MG63 (cell line): ENCODE measurements around the gene ZNG1C. TPM values are rescaled to one million over a fixed set of nuclear protein-coding genes. Genes with fewer than 3 reads are reported as not detected.
"Not testable (repeated sequence)": the region's sequence is repeated elsewhere in the genome, so short reads cannot be mapped to it uniquely, and the experiment has no call there.

Experiments used
- DNase-seq: peaks from one replicate; pipeline ENCODE4 v3.0.0-alpha.2; 2020
- H3K27me3 ChIP-seq: fragments of 250-450 bp; sonication (Bioruptor Pico); 2 replicates; pipeline ENCODE4 v1.5.1; 2020; ENCODE audit warnings: mild to moderate bottlenecking, moderate library complexity
- H3K36me3 ChIP-seq: fragments of 250-450 bp; sonication (Bioruptor Pico); 2 replicates; pipeline ENCODE4 v1.5.1; 2020; ENCODE audit warnings: mild to moderate bottlenecking, moderate library complexity
- H3K4me3 ChIP-seq: fragments of 250-450 bp; sonication (Bioruptor Pico); 2 replicates; pipeline ENCODE4 v1.5.1; 2020; ENCODE audit warnings: mild to moderate bottlenecking, moderate library complexity
- H3K9me3 ChIP-seq: fragments of 250-450 bp; sonication (Bioruptor Pico); 2 replicates; pipeline ENCODE4 v1.5.1; 2020; ENCODE audit warnings: mild to moderate bottlenecking, moderate library complexity
- total RNA-seq: library from RNA; depleted of rRNA; stranded (reverse); fragments of >200 nt; shearing (Covaris generic); gene quantifications from 2 replicates; pipeline ENCODE4 v1.2.3, GENCODE V29; 2014; ENCODE audit warnings: low replicate concordance; rRNA removed

ZNG1C gene
- 6.0 and 8.3 TPM in 2 replicates for total RNA-seq

DNA sequence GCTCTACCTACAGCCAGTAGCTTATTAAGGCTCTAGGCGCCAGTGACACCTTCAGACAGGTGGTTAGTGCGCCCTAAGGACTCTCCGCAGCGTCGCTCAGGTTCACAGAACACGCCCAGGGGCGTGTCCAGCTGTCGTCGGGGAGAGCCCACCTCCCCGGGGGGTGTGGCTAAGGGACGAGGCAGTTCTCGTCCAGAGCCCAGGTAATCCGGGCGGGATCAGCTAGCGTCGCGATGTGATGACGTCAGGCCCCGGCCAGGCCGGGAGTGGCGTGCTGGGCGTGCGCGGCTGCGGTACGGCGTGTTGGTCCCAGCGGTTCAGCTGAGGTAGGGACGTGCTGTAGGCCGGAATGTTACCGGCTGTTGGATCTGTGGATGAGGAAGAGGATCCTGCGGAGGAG lies at the start of gene ZNG1C:
ZNG1C (plus strand) TSS at position 301 of the 400 bp plus-strand sequence; CDS start at position 350, 49 bp downstream.
- H3K9me3 ChIP-seq, DNase-seq, H3K36me3 ChIP-seq, H3K27me3 ChIP-seq, H3K4me3 ChIP-seq: not testable (repeated sequence)

DNA sequence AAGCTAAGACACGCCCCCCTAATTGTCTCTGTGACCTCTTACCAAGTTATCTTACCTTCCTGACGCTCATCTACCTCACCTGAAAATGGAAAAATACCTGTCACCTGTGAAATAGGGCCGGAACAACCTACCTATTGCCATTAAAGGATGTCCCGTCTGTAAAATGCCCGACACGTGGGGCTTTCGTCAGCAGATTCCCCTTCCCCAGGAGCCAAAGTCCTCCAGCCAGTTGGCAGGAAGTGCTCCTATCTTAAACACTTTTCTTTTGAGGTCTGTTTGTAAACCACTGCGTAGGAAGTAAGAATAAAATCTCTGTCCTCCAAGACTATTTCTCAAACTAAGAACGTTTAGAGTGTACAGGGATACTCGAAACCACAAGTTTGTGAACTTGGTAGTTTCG lies 654 bp downstream of the ZNG1C start:
- not testable (repeated sequence) for DNase-seq

DNA sequence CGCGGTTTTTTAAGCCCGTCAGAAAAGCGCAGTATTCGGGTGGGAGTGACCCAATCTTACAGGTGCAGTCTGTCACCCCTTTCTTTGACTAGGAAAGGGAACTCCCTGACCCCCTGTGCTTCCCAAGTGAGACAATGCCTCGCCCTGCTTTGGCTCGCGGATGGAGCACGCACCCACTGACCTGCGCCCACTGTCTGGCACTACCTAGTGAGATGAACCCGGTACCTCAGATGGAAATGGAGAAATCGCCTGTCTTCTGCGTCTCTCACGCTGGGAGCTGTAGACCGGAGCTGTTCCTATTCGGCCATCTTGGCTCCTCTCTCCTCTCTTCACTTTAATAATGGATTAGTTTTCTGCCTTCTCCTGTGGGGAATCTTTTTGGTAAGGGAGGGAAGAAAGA lies 39.3 kb downstream of the ZNG1C start:
- not testable (repeated sequence) for DNase-seq, H3K4me3 ChIP-seq, H3K9me3 ChIP-seq, H3K36me3 ChIP-seq, H3K27me3 ChIP-seq

More for the DNA sequence above, 654 bp downstream of the ZNG1C start:
- not testable (repeated sequence) for H3K9me3 ChIP-seq, H3K36me3 ChIP-seq, H3K27me3 ChIP-seq, H3K4me3 ChIP-seq

DNA sequence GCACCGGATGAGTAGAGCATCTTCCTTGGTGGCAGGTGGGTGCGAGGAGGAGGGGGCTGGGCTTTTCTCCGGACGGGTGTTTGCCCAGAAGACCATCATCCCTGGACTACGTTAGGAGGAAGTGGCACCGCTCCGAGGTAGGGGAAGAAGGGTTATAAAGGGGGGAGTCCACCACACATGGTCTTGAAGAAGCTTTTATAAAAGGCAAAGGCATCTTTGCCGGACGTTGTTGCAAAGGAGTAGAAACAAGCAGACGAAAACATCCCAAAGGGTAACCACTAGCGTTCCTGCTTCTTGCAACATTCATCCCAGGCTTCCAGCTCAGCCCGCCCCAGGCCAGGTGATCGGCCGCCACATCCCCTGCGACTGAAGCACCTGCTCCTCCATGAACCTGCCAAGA lies 60.8 kb downstream of the ZNG1C start, which contains the start of gene FOXD4L3:
FOXD4L3 (plus strand) TSS at position 301 of the 400 bp plus-strand sequence; CDS start at position 386, 85 bp downstream.
- H3K36me3 ChIP-seq, H3K9me3 ChIP-seq, H3K27me3 ChIP-seq, DNase-seq, H3K4me3 ChIP-seq: not testable (repeated sequence)

DNA sequence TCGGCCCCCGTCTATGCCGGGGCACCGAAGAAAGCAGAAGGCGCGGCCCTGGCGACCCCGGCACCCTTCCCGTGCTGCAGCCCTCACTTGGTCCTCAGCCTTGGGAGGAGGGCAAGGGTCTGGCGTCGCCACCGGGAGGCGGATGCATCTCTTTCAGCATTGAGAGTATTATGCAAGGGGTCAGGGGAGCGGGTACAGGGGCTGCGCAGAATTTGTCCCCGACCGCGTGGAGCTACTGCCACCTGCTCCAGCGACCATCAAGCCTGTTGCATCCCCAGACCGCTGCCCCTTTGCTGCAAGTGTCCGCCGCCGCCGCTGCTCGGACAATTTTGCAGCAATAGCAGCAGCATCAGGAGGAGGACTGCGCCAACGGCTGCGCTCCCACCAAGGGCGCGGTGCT lies 62.0 kb downstream of the ZNG1C start:
- not testable (repeated sequence) for DNase-seq, H3K9me3 ChIP-seq, H3K36me3 ChIP-seq, H3K27me3 ChIP-seq, H3K4me3 ChIP-seq

DNA sequence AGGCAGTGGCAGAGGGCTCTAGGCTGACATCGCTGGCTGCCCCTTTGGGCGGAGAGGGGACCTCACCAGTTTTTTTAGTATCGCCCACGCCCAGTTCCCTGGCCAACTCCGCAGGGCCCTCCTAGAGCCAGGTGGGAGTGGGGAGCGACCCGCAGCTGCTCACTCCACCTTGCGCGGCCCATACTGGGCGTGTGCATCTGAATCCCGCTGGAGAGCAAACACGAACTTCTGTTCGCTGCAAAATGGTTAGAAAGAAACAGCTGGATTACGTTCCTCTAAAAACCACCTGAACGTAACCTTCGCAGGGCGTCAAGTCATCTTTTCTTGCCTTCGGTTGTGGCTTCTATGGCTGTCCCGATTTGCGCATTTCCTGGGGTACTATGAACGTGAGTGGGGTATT lies 62.4 kb downstream of the ZNG1C start:
- not testable (repeated sequence) for H3K27me3 ChIP-seq, H3K36me3 ChIP-seq, DNase-seq, H3K9me3 ChIP-seq, H3K4me3 ChIP-seq

DNA sequence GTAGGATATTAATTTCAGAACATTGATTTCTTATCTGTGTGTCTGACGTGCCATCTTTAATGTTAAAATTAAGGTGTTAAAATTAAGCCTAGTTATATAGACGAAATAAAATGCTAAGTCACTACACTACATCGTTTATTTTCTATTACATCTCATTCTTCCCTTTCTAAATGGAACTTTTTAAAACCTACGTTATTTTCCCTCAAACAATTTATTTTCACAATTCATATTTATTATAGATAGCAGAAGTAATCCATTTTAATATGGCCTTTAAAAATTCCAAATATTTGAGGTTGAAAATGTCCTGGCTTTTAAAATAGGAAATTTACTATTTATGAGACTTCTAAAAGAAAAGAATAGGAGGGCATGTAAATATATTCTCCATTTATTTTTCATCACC lies 63.0 kb downstream of the ZNG1C start:
- not testable (repeated sequence) for H3K27me3 ChIP-seq, H3K9me3 ChIP-seq, DNase-seq, H3K4me3 ChIP-seq, H3K36me3 ChIP-seq

DNA sequence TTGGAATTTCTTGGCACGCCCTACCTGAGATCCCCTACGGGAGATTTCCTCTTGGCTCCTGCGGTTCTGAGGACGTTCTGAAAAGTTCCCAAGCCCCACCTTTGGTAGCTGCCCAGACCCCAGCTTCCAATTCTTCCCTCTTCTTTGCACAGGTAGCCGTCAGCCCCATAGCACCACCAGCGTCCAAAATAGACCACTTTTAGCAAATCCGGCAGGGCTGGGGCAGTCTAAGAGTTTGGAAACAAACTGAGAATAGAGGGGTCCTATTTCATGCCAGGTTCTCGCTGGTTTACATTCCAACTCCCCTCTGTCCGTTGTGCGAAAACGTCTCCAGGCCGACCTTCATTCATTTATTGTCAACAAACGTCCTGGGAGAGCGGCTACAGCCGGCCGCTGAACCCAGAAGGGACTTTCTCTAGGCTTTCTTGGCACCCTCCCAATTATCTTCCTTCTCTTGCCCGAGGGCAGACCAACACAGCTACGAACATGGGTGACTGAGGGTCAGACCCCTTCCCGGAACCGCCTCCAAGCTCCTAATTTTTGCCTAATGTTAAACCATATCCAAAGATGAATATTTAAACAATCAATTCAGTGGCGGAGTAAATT lies 64.0 kb downstream of the ZNG1C start:
- not testable (repeated sequence) for H3K9me3 ChIP-seq, H3K36me3 ChIP-seq, H3K27me3 ChIP-seq, H3K4me3 ChIP-seq, DNase-seq

DNA sequence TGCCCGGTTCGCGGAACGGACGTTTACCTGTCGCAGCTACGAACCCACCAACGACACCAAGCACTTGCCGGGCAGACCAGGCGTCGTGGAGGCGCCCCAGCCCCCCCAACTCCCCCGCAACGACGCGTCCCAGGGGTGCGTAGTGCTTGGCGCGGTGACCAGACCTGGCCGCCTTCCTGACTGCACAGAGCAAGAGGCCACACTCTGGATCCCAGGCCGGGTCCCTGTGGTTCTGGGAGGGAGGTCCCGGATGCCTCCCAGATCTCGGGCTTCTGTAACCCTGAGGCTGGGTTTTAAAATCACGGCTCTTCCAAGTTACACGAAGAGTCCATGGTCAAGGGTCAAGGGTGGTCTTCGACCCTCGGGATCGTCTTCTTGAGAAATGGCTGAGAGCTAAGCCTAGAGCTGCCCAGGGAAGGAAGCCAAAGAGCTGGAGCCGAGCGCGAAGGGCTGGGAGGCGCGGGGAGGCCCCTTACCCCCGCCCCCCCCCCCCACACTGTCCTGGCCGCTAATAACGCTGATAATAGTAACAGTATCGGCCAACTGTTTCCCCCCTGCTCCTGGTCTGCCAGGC lies 64.7 kb downstream of the ZNG1C start:
- H3K9me3 ChIP-seq, DNase-seq, H3K36me3 ChIP-seq, H3K27me3 ChIP-seq, H3K4me3 ChIP-seq: not testable (repeated sequence)

DNA sequence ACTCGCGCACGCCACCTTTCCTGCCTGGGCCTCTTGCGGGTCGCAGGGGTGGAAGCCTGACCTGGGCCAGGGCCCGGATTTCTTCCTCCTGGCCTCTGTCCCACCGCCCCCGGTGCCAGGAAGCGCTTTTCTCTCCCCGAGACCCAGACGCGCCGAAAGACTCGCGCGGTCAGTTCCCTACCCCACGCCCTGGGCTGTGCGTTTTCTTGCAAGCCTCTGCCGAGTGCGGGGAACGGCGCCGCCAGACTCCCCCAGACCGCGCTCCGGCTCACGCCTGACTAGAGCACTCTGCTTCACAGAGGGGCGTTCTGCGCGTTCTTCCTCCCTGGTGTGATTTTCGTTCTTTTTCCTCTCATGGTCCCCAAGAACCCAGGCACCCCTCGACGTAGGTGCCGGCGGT lies 65.3 kb downstream of the ZNG1C start:
- not testable (repeated sequence) for H3K36me3 ChIP-seq, DNase-seq

DNA sequence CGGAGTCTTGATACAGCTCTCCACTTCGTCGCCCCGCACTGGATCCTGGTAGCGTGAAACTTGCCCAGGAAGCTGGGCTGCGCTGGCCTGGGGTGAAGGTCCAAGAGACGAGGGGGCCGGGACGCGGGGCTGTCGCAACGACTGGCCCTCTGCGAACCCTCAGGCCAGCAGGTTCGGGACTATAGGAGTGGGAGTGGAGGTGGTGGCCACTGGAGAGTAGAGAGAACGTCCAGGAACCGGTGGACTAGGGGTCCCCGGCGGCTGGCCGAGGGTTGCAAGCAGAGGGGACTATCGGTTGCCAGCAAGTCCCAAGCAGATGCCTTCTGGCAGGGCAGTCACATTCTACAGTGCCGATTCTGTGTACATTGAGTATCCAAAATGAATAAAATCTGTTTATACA lies 65.9 kb downstream of the ZNG1C start:
- not testable (repeated sequence) for H3K4me3 ChIP-seq, DNase-seq, H3K36me3 ChIP-seq, H3K27me3 ChIP-seq, H3K9me3 ChIP-seq

More for the DNA sequence above, 65.3 kb downstream of the ZNG1C start:
- H3K9me3 ChIP-seq, H3K27me3 ChIP-seq, H3K4me3 ChIP-seq: not testable (repeated sequence)

DNA sequence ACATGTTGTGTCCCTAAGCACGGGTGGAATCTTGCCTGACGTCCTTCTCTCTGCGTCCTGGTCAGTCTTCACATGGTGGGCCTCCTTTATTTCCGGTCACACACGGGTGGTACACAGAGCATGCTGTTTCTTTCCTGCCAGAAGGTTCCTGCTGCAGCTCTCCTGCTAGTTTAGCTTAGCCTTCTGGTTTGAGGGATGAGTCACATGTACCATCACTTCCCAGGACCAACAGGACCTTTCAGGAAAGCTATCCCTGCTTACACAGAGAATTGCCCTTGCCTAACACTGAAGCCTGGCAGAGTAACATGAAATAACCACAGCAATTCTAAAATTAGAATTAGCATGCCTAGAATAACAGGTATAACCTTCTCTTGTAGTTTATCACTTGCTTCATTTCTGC lies 69.4 kb downstream of the ZNG1C start:
- not testable (repeated sequence) for H3K36me3 ChIP-seq, H3K9me3 ChIP-seq, DNase-seq, H3K27me3 ChIP-seq, H3K4me3 ChIP-seq

DNA sequence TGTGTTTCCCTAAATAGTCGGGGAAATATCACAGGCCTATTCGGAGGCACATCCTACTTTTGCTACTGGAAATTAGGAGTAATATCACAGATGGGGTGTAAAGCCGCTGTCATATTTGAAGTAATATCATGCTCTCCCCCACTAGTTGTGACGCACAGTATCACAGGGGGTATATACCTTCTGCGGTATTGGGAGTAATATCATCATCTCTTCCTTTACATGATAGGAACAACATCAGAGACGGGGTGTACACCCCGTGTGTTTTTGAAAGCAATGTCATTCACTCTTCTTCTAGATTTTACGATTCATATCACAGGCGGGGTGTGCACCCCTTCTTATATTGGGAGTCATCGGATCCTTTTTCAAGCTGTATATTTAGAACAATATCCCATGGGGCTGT lies 76.4 kb downstream of the ZNG1C start:
- not testable (repeated sequence) for DNase-seq, H3K27me3 ChIP-seq, H3K4me3 ChIP-seq, H3K36me3 ChIP-seq, H3K9me3 ChIP-seq

DNA sequence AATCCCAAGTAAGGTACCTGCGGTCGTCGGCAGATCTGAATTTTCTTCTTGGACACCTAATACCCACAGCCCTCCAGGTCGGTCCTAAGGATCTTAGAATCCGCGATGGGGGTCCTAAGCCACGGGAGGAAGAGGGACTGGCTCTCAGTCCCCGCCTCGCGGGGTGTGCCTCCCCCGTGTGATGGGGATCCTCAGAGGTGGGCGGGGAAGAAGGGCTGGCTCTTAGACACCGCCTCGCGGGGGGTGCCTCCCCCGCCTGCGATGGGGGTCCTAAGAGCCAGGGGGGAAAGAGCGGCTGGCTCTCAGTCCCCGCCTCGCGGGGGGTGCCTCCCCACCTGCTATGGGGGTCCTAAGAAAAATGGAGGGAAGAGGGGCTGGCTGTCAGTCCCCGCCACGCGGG lies 82.0 kb downstream of the ZNG1C start:
- H3K4me3 ChIP-seq, H3K27me3 ChIP-seq, DNase-seq, H3K9me3 ChIP-seq, H3K36me3 ChIP-seq: not testable (repeated sequence)

DNA sequence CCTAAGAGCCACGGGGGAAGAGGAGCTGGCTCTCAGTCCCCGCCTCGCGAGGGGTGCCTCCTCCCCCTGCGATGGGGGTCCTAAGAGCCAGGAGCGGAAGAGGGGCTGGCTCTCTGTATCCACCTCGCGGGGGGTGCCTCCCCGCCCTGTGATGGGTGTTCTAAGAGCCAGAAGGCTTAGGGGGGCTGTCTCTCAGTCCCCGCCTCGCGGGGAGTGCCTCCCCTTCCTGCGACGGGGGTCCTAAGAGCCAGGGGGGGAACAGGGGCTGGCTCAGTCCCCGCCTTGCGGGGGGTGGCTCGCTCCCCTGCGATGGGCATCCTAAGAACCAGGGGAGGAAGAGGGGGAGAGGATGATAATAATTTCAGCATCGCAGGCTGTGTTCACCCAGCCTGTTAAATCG lies 82.7 kb downstream of the ZNG1C start:
- H3K36me3 ChIP-seq, H3K4me3 ChIP-seq, H3K27me3 ChIP-seq, DNase-seq, H3K9me3 ChIP-seq: not testable (repeated sequence)

DNA sequence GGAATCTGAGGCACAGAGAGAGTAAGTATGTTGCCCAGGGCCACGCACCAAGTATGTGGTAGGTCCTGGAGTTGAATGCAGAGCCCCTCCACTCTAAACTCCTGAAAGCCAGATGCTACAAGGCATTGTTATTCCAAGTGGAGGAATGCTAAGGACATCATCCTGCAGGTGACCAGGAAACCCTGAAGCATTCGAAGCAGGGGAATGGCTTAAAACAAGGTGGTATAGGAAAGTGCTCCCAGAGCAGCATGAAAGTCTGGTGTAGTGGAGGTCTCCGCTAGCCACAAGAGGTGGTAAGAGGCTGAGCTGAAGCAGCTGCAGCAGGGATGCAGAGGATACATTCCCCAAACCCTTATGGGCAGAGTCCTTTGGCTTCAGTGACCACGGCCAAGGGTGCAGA lies 87.3 kb downstream of the ZNG1C start:
- not testable (repeated sequence) for H3K4me3 ChIP-seq, H3K27me3 ChIP-seq, DNase-seq, H3K36me3 ChIP-seq, H3K9me3 ChIP-seq

DNA sequence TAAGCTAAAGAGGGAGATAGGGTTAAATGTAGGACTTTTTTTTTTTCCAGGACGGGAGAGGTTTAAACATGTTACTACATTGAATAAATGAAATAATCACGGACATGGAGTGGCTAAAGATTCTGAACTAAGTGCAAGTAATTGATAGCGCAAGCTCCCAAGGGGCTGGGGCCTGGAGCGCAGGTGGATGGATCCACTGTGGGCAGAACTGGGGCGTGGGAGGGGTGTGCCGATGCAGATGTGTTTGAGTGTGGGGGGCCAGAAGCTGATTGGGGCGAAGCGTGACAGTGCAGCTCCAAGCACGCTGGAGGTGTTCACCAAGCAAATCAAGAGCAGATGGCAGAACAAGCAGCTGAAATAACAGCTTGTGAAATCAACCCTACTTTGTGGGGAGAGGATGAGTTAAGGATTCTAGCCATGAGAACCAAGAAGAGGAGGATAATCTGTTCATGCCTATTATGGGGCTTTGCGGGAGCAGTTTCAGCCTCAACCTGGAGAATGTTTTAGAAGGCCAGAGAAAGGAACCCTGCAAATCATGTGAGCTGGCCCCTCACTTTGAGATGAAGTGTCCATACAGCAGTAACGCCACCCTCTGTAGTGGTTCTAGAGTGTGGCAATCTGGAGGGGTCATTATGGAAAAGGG lies 88.9 kb downstream of the ZNG1C start:
- H3K9me3 ChIP-seq, H3K36me3 ChIP-seq, H3K27me3 ChIP-seq, H3K4me3 ChIP-seq, DNase-seq: not testable (repeated sequence)

DNA sequence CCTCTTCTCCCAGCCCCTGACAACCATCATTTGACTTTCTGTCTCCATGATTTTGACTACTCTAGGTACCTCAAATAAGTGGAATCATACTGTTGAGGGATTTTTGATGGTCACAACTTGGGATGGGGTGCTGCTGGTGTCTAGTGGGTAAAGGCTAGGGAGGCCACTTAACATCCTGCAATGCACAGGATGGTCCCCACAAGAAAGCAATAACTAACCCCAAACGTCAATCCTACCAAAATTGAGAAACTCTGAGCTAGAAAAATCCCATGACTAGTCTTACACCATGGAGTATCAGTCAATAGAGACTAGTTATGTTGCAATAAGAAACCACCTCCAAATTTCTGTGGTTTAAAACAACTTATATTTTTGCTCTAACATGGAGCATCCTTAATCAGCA lies 90.3 kb downstream of the ZNG1C start:
- not testable (repeated sequence) for H3K4me3 ChIP-seq, H3K27me3 ChIP-seq, H3K9me3 ChIP-seq, H3K36me3 ChIP-seq, DNase-seq
